HG03378 (cell line): Measurements from ENCODE around the gene LRMDA.
A peak's percentile ranks its signal among the peaks of the same experiment; 100 is the strongest.
"Not testable (repeated sequence)": the region's sequence is repeated elsewhere in the genome, so short reads cannot be mapped to it uniquely, and the experiment has no call there.

Source experiments
- ATAC-seq: cut with Tn5 transposase; IDR thresholded peaks from one replicate; pipeline ENCODE4 v1.9.1; 2021; ENCODE audit warnings: mild to moderate bottlenecking, moderate library complexity; ENCODE audit not compliant: unreplicated experiment

LRMDA gene

GRCh38 chr10:75605096-75605495 is 173.7 kb downstream of the LRMDA start:
- no peak for ATAC-seq

DNA sequence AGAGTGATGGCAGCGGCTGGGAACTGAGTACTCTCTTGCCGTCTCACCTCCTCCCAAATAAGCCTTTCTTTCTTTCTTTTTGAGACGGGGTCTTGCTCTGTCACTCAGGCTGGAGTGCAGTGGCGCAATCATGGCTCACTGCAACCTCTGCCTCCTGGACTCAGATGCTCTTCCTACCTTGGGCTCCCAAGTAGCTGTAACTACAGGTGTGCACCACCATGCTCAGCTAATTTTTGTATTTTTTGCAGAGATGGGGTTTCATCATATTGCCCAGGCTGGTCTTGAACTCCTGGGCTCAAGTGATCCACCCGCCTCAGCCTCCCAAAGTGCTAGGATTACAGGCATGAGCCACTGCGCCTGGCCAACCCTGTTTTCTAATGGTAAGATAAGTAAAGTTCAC is 174.4 kb downstream of the LRMDA start:
- not testable (repeated sequence) for ATAC-seq

DNA sequence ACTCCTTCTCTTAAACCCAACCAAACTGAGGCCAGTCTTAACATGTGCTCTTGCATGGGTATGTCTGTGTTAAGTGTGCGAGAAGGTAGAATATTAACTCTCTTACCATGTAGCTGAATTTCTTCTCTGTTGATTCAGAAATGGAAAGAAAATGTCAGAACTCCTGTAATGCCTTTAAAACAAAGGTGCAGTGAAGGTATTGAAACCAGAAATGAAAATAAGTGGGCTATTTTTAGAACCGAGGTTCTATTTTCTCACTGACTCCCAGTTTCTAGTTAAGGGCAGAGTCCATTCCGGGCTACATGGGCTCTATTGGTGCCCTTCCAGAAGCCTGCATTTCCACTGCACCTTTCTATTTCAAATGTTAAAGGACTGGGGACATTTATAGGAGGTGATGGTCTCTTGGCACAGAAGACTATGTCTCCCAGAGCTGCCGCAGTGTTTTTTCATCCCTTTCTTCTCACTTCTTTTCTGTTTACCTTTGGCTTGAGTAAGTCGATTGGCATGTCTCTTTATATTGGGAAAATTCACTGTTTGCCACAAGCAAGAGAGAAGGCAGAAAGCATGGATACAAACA is 174.9 kb downstream of the LRMDA start:
- ATAC-seq: peak; percentile 57

- ATAC-seq: no peak
Measured at GRCh38 chr10:75607576-75607975, 176.2 kb downstream of the LRMDA start.

- ATAC-seq: no peak
Measured at GRCh38 chr10:75610183-75610582, 178.8 kb downstream of the LRMDA start.

DNA sequence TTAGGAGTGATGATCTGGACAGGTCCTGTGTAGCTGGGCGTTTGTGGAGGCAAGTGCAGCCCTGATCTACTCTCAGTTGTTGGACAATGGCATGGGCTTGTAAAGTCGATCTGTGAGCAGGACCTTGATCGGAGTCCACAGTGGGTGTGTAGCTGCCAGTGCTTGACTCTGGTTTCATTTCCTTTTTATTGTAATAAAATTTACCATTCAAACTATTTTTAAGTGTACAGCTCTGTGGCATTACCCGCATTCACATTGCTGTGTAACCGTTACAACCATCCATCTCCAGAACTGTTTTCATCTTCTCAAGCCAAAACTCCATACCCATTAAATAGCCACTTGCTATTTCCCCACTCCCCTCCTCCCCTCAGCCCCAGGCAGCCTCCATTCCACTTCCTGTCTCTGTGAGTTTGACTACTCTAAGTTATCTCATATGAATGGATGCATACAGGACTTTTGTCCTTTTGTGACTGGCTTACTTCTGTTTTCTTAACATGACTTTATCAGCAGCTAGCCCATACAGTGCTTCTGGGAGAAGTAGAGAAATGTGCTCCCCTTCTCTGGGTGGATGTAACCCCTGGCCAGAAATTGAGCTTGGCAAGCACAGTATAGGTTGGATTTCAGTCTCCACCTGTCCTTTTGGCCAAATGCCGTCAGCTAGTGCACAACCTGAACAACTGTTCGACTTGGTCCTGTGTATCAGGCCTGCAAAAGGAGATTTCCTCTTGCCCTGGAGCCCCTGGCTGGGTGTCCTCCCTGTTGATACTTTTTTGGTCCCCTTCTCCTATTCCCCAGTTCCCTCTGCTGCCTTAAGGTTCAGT is 180.0 kb downstream of the LRMDA start:
- ATAC-seq: peak; percentile 47

- no peak for ATAC-seq
Measured at GRCh38 chr10:75611993-75612372, 180.6 kb downstream of the LRMDA start.

GRCh38 chr10:75612904-75613684 is 181.7 kb downstream of the LRMDA start:
- ATAC-seq: no peak

- no peak for ATAC-seq
Measured at GRCh38 chr10:75613685-75614504, 182.5 kb downstream of the LRMDA start.

GRCh38 chr10:75616076-75616475 is 184.7 kb downstream of the LRMDA start:
- ATAC-seq: no peak

DNA sequence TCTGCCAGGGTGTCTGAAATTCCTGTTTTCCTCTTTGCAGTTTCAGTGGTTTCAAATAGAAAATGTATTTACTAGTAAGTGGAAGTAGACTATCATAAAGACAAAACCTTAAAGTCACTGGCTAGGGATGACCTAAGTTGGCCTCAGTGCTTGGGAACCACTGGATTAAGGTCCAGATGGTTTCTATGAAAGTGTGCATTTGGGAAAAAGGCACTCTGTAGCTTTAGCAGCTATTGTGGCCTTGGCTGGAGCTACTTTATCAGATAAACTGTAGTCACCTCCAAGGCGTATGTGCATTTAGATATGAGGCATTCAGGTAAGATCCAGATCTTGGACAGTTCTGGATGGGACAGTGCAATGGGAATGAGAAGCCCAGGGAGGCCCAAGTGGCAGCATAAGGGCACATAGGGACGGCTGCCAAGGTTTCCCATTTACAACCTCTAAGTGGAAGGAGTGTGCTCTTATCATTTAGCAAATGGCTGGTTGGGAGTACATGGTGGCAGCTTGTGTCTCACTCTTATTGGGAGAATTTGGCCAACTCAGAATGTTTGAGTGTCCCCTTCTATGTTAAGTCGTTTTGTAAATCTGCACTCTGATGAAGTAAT is 185.6 kb downstream of the LRMDA start:
- no peak for ATAC-seq

GRCh38 chr10:75617485-75618155 is 186.2 kb downstream of the LRMDA start:
- ATAC-seq: no peak

DNA sequence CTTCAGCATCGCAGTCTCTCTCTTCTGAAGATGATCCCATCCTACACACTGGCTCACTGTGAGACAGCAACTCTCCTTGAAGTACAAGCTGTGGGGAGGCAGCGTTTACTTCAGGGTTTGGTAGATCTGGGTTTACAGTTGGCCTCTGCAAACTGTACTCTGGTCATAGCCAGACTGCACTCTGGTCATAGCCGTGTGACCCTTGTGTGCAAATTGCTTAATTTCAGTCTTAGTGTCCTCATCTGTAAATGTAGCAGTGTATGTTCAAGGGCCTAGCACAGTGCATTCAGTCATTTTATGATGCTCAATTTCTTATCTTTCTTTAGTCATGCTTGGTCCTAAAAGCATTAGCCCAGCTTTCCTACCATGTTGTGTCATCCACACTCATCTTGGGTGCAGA is 188.2 kb downstream of the LRMDA start:
- ATAC-seq: no peak

DNA sequence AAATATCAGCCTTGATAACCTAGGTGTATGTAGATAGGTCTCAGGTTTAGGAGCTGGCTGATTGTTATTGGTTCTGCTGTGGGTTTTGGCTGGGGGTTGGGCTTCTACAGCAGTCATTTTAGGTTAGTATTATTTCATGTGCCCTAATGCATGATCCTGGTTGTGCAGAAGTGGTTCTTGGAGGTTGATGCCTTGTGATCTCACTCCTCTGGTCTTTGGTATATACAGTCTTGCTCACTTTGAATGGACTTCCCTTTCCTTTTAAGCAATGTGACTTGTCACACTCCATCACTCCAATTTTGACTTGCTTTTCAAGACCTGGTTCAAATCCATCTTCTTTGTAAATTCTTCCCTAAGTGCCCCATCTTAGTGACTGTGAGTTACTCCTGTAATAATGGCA is 188.9 kb downstream of the LRMDA start:
- ATAC-seq: no peak

DNA sequence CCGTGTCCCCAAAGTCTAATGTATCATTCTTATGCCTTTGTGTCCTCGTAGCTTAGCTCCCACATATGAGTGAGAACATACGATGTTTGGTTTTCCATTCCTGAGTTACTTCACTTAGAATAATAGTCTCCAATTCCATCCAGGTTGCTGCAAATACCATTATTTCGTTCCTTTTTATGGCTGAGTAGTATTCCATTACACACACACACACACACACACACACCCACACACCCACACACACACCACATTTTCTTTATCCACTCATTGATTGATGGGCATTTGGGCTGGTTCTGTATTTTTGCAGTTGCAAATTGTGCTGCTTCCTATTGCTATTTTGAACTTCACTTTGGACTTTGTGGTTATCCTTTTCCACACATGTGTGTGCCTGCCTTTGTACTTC is 189.6 kb downstream of the LRMDA start:
- ATAC-seq: not testable (repeated sequence)

- no peak for ATAC-seq
Measured at GRCh38 chr10:75622503-75622902, 191.1 kb downstream of the LRMDA start.

GRCh38 chr10:75623310-75624093 is 192.1 kb downstream of the LRMDA start:
- ATAC-seq: no peak

DNA sequence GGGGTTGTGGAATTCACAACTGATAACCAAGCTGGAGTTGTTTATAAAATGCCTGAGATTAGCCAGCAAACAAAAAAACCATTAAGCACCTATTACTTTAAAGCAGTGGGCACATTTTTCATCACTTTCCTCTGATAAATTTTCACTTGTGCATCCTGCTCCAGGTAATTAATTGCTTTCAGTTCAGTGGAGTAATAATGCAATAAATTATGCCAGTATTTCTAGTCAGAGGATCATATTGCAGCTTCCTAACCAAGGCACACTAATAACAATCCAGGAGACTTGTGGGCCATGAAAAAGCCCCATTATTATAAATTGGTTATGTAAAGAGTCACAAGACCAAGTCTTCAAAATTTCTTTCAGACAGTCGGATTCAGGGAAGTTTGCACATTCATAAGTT is 193.2 kb downstream of the LRMDA start:
- no peak for ATAC-seq

DNA sequence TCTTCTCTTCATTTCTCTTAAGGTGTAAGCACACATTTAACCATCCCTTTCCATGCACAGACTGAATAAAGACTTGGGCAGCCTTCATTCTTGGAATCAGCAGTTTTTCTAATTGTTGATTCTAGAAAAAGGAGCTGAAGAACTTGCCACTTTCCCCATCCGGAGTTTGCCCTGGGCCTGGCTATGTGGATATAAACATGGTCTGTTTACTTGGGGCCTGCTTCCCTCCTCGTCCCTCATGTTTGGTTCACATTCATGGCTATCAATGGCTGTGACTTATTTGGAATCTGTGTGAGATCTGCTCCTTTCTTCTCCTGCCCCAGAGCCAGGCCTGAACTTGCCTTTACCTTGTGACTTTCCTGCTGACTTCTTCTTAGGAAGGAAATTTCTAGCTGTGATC is 199.3 kb downstream of the LRMDA start:
- no peak for ATAC-seq
